B cell (primary cell): ENCODE data around the gene KATNBL1. TPM values are rescaled to one million over a fixed set of nuclear protein-coding genes. Genes with fewer than 3 reads are reported as not detected.
A peak's percentile ranks its signal among the peaks of the same experiment; 100 is the strongest.

Source experiments
- ATAC-seq: fragments of 200-7000 bp; cut with Tn5 transposase; one replicate; pipeline ENCODE4 v1.10.0; 2021; ENCODE audit warnings: low read depth, mild to moderate bottlenecking, moderate number of reproducible peaks, moderate library complexity
- CTCF ChIA-PET: fragments of 350-600 bp; sonication (Branson Sonifier 250); formaldehyde crosslinking; loops from one replicate; lab custom pipeline; 2021; ENCODE audit warnings: antibody characterized with exemption, inconsistent platforms; lab: Charles Lee
- POLR2A ChIA-PET: fragments of 350-600 bp; sonication (Branson Sonifier 250); formaldehyde crosslinking; loops from one replicate; lab custom pipeline; 2021; ENCODE audit warnings: antibody characterized with exemption; lab: Charles Lee
- DNase-seq: peaks from one replicate; pipeline ENCODE4 v3.0.0; 2013
- H2AFZ ChIP-seq: 2 replicates; pipeline ENCODE4 v1.6.1; 2012; ENCODE audit warnings: mild to moderate bottlenecking, low read depth, low read length; ENCODE audit not compliant: insufficient read depth, poor library complexity, severe bottlenecking
- H3K27ac ChIP-seq, 2 donors: 1 replicate in 1 of 2; 2 replicates in 1 of 2; pipeline ENCODE4 v1.5.1; 2012 to 2013; ENCODE audit warnings: low read length in 2 of 2, mild to moderate bottlenecking in 2 of 2, moderate library complexity in 1 of 2
- H3K27me3 ChIP-seq, 4 experiments: fragments of 200-600 bp in 1 of 4; sonication (generic) in 1 of 4; replicated peaks in 1 of 4; 1 replicate in 2 of 4; 2 replicates in 2 of 4; pipeline versions ENCODE4 v1.6.1 to v1.7.0; 2013 to 2016; ENCODE audit warnings: low read length in 3 of 4, mild to moderate bottlenecking in 2 of 4, mixed read lengths in 1 of 4, moderate library complexity in 1 of 4; ENCODE audit not compliant: insufficient read depth in 4 of 4, control insufficient read depth in 3 of 4; ENCODE audit errors: control extremely low read depth in 1 of 4
- H3K36me3 ChIP-seq, 2 experiments: replicated peaks in 1 of 2; 1 replicate in 1 of 2; 2 replicates in 1 of 2; pipeline versions ENCODE4 v1.6.1 to v1.7.1; 2013; ENCODE audit warnings: low read length in 1 of 2; ENCODE audit not compliant: insufficient read depth in 2 of 2, control insufficient read depth in 1 of 2; ENCODE audit errors: control extremely low read depth in 1 of 2, extremely low read depth in 1 of 2
- H3K4me1 ChIP-seq, 2 donors: fragments of 200-600 bp in 1 of 2; sonication (generic) in 1 of 2; 1 replicate in 1 of 2; 2 replicates in 1 of 2; pipeline versions ENCODE4 v1.5.1 to v1.6.1; 2013 to 2017; ENCODE audit warnings: low read length in 2 of 2; ENCODE audit not compliant: control insufficient read depth in 2 of 2, insufficient read depth in 2 of 2
- H3K4me2 ChIP-seq: replicated peaks from 2 replicates; pipeline ENCODE3; 2012; ENCODE audit warnings: mild to moderate bottlenecking, low read depth, low read length; ENCODE audit not compliant: poor library complexity, severe bottlenecking
- H3K4me3 ChIP-seq, 5 experiments: fragments of 200-600 bp in 1 of 5; sonication (generic) in 1 of 5; 1 replicate in 3 of 5; 2 replicates in 2 of 5; pipeline versions ENCODE4 v1.5.1 to v1.7.0; 2011 to 2016; ENCODE audit warnings: low read length in 4 of 5, mild to moderate bottlenecking in 4 of 5, low read depth in 2 of 5, control low read depth in 1 of 5, moderate library complexity in 1 of 5; ENCODE audit not compliant: insufficient read depth in 1 of 5; ENCODE audit errors: control extremely low read depth in 1 of 5, extremely low read depth in 1 of 5
- H3K79me2 ChIP-seq: fragments of 200-600 bp; sonication (generic); one replicate; pipeline ENCODE4 v1.6.0; 2016; ENCODE audit warnings: low read length; ENCODE audit not compliant: control insufficient read depth, insufficient read depth
- H3K9ac ChIP-seq: fragments of 200-600 bp; sonication (generic); 2 replicates; pipeline ENCODE4 v1.6.1; 2017; ENCODE audit warnings: mild to moderate bottlenecking, low read length, moderate library complexity
- H3K9me3 ChIP-seq, 3 donors: one replicate each; pipeline versions ENCODE4 v1.6.1 to v1.7.1; 2013; ENCODE audit warnings: low read length in 2 of 3; ENCODE audit not compliant: control insufficient read depth in 2 of 3, insufficient read depth in 1 of 3; ENCODE audit errors: control extremely low read depth in 1 of 3
- H4K20me1 ChIP-seq: 2 replicates; pipeline ENCODE4 v1.6.0; 2012; ENCODE audit warnings: mild to moderate bottlenecking, low read length; ENCODE audit not compliant: insufficient read depth, control insufficient read depth, poor library complexity, severe bottlenecking
- H3K27ac Mint-ChIP-seq: one replicate; pipeline ENCODE4 v1.8.0; 2021; ENCODE audit warnings: mixed read lengths
- H3K27me3 Mint-ChIP-seq: one replicate; pipeline ENCODE4 v1.8.0; 2021; ENCODE audit warnings: mixed read lengths
- H3K4me1 Mint-ChIP-seq: one replicate; pipeline ENCODE4 v1.8.0; 2021; ENCODE audit warnings: mixed read lengths
- H3K4me3 Mint-ChIP-seq: one replicate; pipeline ENCODE4 v1.8.0; 2021; ENCODE audit warnings: mixed read lengths
- H3K9me3 Mint-ChIP-seq: one replicate; pipeline ENCODE4 v1.8.0; 2022; ENCODE audit warnings: mixed read lengths; ENCODE audit not compliant: insufficient read depth
- CTCF ChIP-seq: fragments of 200-600 bp; IDR thresholded peaks from one replicate; pipeline ENCODE4 v1.8.0; 2022; ENCODE audit warnings: antibody characterized with exemption, mild to moderate bottlenecking
- EZH2 ChIP-seq: IDR thresholded peaks from 2 replicates; pipeline ENCODE4 v1.6.1; 2012; ENCODE audit warnings: borderline replicate concordance, low read depth, mild to moderate bottlenecking, moderate library complexity, low read length; ENCODE audit not compliant: insufficient read depth, poor library complexity, severe bottlenecking
- WGBS: methylation state at CpG from one replicate; pipeline ENCODE4 v1.1.5; 2013; ENCODE audit warnings: missing lambda C conversion rate; ENCODE audit not compliant: insufficient coverage; 5-methylcytosine and 5-hydroxymethylcytosine counted together
- intact Hi-C: fragments of 100-400 bp; cut with micrococcal nuclease; formaldehyde crosslinking; loops from one replicate; pipeline ENCODE4 v1.10.0; 2022
- polyA plus RNA-seq: library from polyadenylated mRNA; depleted of rRNA; stranded (reverse); fragments of >200 nt; gene quantifications from 2 replicates; pipeline ENCODE4 v1.2.3, GENCODE V29; 2012
- total RNA-seq, 2 donors: library from RNA; stranded (reverse); fragments of 120-200 nt in 1 of 2; gene quantifications; 1 replicate in 1 of 2; 2 replicates in 1 of 2; pipeline versions ENCODE4 v1.2.3 to v1.2.4, GENCODE V29; 2013 to 2022

Gene KATNBL1
- total and polyA plus RNA-seq, 2 donors (not counting 1 experiment from before 2014, with no cell fraction given): 22.1 to 54.8 TPM

- H3K36me3 ChIP-seq: peaks cover 0 to 2% of the 10 kb centered on the region in 2 experiments
- H3K9ac ChIP-seq: no peak overlapping the region
- no peaks in the 10 kb centered on the region for H3K27me3 ChIP-seq
- no peak overlapping the region for H3K4me2 ChIP-seq
- H3K4me1 Mint-ChIP-seq: peaks cover 24% of the 10 kb centered on the region
- H3K79me2 ChIP-seq: peaks cover 90% of the 10 kb centered on the region
- H3K27ac ChIP-seq: no peak overlapping the region
- CTCF ChIA-PET: no interaction called here
- intact Hi-C loops: no loop called here
- no peaks in the 10 kb centered on the region for H3K27me3 Mint-ChIP-seq
- POLR2A ChIA-PET: no interaction called here
- no peaks in the 10 kb centered on the region for H3K9me3 Mint-ChIP-seq
- DNase-seq (no peak), ATAC-seq (no peak)
- no peak overlapping the region for H2AFZ ChIP-seq
- no peak overlapping the region for H3K4me3 Mint-ChIP-seq
- H3K27ac Mint-ChIP-seq: peak overlapping the region; percentile 16
- TF ChIP-seq CTCF (no peak), EZH2 (no peak)
- peaks cover 5 to 8% of the 10 kb centered on the region in 2 donors for H3K4me1 ChIP-seq
- peaks cover 0 to 9% (median 0%) of the 10 kb centered on the region in 3 donors for H3K9me3 ChIP-seq
- no peak overlapping the region for H3K4me3 ChIP-seq
- no CpG with 5 or more reads among the region's 5 CpGs for WGBS
- H4K20me1 ChIP-seq: peaks cover 33% of the 10 kb centered on the region
These were observed 21.2 kb downstream of the KATNBL1 start for GRCh38 chr15:34188711-34189110.

GRCh38 chr15:34185666-34186065 is 24.2 kb downstream of the KATNBL1 start:
- H3K27me3 ChIP-seq: no peaks in the 10 kb centered on the region
- H3K4me2 ChIP-seq: no peak overlapping the region
- peaks cover 87% of the 10 kb centered on the region for H3K79me2 ChIP-seq

More at GRCh38 chr15:34185666-34186065, 24.2 kb downstream of the KATNBL1 start:
- ChIA-PET CTCF (no interaction called here), POLR2A (no interaction called here)
- 100% methylated on average over 1 of the region's 4 CpGs for WGBS
- Mint-ChIP-seq H3K4me3 (no peak overlapping the region), H3K27ac (no peak overlapping the region), H3K27me3 (no peaks in the 10 kb centered on the region), H3K4me1 (peaks cover 21% of the 10 kb centered on the region), H3K9me3 (no peaks in the 10 kb centered on the region)
- Histone ChIP-seq H3K27ac (no peak overlapping the region), H3K9ac (no peak overlapping the region), H3K4me3 (no peak overlapping the region), H3K36me3 (peaks cover 1 to 2% of the 10 kb centered on the region in 2 experiments), H3K9me3 (peaks cover 0 to 9% (median 0%) of the 10 kb centered on the region in 3 donors), H3K4me1 (peaks cover 5 to 7% of the 10 kb centered on the region in 2 donors), H2AFZ (no peak overlapping the region), H4K20me1 (peaks cover 39% of the 10 kb centered on the region)
- DNase-seq (no peak), ATAC-seq (no peak)
- intact Hi-C loops: no loop called here
- TF ChIP-seq EZH2 (no peak), CTCF (no peak)
